B cell (primary cell): ENCODE measurements around the gene ATP10A. TPM values are rescaled to one million over a fixed set of nuclear protein-coding genes. Genes with fewer than 3 reads are reported as not detected.

Source experiments
- ATAC-seq: fragments of 200-7000 bp; cut with Tn5 transposase; one replicate; pipeline ENCODE4 v1.10.0; 2021; ENCODE audit warnings: low read depth, mild to moderate bottlenecking, moderate number of reproducible peaks, moderate library complexity
- CTCF ChIA-PET: fragments of 350-600 bp; sonication (Branson Sonifier 250); formaldehyde crosslinking; loops from one replicate; lab custom pipeline; 2021; ENCODE audit warnings: antibody characterized with exemption, inconsistent platforms; lab: Charles Lee
- POLR2A ChIA-PET: fragments of 350-600 bp; sonication (Branson Sonifier 250); formaldehyde crosslinking; loops from one replicate; lab custom pipeline; 2021; ENCODE audit warnings: antibody characterized with exemption; lab: Charles Lee
- DNase-seq: peaks from one replicate; pipeline ENCODE4 v3.0.0; 2013
- H2AFZ ChIP-seq: 2 replicates; pipeline ENCODE4 v1.6.1; 2012; ENCODE audit warnings: mild to moderate bottlenecking, low read depth, low read length; ENCODE audit not compliant: insufficient read depth, poor library complexity, severe bottlenecking
- H3K27ac ChIP-seq, 2 donors: 1 replicate in 1 of 2; 2 replicates in 1 of 2; pipeline ENCODE4 v1.5.1; 2012 to 2013; ENCODE audit warnings: low read length in 2 of 2, mild to moderate bottlenecking in 2 of 2, moderate library complexity in 1 of 2
- H3K27me3 ChIP-seq, 4 experiments: fragments of 200-600 bp in 1 of 4; sonication (generic) in 1 of 4; replicated peaks in 1 of 4; 1 replicate in 2 of 4; 2 replicates in 2 of 4; pipeline versions ENCODE4 v1.6.1 to v1.7.0; 2013 to 2016; ENCODE audit warnings: low read length in 3 of 4, mild to moderate bottlenecking in 2 of 4, mixed read lengths in 1 of 4, moderate library complexity in 1 of 4; ENCODE audit not compliant: insufficient read depth in 4 of 4, control insufficient read depth in 3 of 4; ENCODE audit errors: control extremely low read depth in 1 of 4
- H3K36me3 ChIP-seq, 2 experiments: replicated peaks in 1 of 2; 1 replicate in 1 of 2; 2 replicates in 1 of 2; pipeline versions ENCODE4 v1.6.1 to v1.7.1; 2013; ENCODE audit warnings: low read length in 1 of 2; ENCODE audit not compliant: insufficient read depth in 2 of 2, control insufficient read depth in 1 of 2; ENCODE audit errors: control extremely low read depth in 1 of 2, extremely low read depth in 1 of 2
- H3K4me1 ChIP-seq, 2 donors: fragments of 200-600 bp in 1 of 2; sonication (generic) in 1 of 2; 1 replicate in 1 of 2; 2 replicates in 1 of 2; pipeline versions ENCODE4 v1.5.1 to v1.6.1; 2013 to 2017; ENCODE audit warnings: low read length in 2 of 2; ENCODE audit not compliant: control insufficient read depth in 2 of 2, insufficient read depth in 2 of 2
- H3K4me2 ChIP-seq: replicated peaks from 2 replicates; pipeline ENCODE3; 2012; ENCODE audit warnings: mild to moderate bottlenecking, low read depth, low read length; ENCODE audit not compliant: poor library complexity, severe bottlenecking
- H3K4me3 ChIP-seq, 5 experiments: fragments of 200-600 bp in 1 of 5; sonication (generic) in 1 of 5; 1 replicate in 3 of 5; 2 replicates in 2 of 5; pipeline versions ENCODE4 v1.5.1 to v1.7.0; 2011 to 2016; ENCODE audit warnings: low read length in 4 of 5, mild to moderate bottlenecking in 4 of 5, low read depth in 2 of 5, control low read depth in 1 of 5, moderate library complexity in 1 of 5; ENCODE audit not compliant: insufficient read depth in 1 of 5; ENCODE audit errors: control extremely low read depth in 1 of 5, extremely low read depth in 1 of 5
- H3K79me2 ChIP-seq: fragments of 200-600 bp; sonication (generic); one replicate; pipeline ENCODE4 v1.6.0; 2016; ENCODE audit warnings: low read length; ENCODE audit not compliant: control insufficient read depth, insufficient read depth
- H3K9ac ChIP-seq: fragments of 200-600 bp; sonication (generic); 2 replicates; pipeline ENCODE4 v1.6.1; 2017; ENCODE audit warnings: mild to moderate bottlenecking, low read length, moderate library complexity
- H3K9me3 ChIP-seq, 3 donors: one replicate each; pipeline versions ENCODE4 v1.6.1 to v1.7.1; 2013; ENCODE audit warnings: low read length in 2 of 3; ENCODE audit not compliant: control insufficient read depth in 2 of 3, insufficient read depth in 1 of 3; ENCODE audit errors: control extremely low read depth in 1 of 3
- H4K20me1 ChIP-seq: 2 replicates; pipeline ENCODE4 v1.6.0; 2012; ENCODE audit warnings: mild to moderate bottlenecking, low read length; ENCODE audit not compliant: insufficient read depth, control insufficient read depth, poor library complexity, severe bottlenecking
- H3K27ac Mint-ChIP-seq: one replicate; pipeline ENCODE4 v1.8.0; 2021; ENCODE audit warnings: mixed read lengths
- H3K27me3 Mint-ChIP-seq: one replicate; pipeline ENCODE4 v1.8.0; 2021; ENCODE audit warnings: mixed read lengths
- H3K4me1 Mint-ChIP-seq: one replicate; pipeline ENCODE4 v1.8.0; 2021; ENCODE audit warnings: mixed read lengths
- H3K4me3 Mint-ChIP-seq: one replicate; pipeline ENCODE4 v1.8.0; 2021; ENCODE audit warnings: mixed read lengths
- H3K9me3 Mint-ChIP-seq: one replicate; pipeline ENCODE4 v1.8.0; 2022; ENCODE audit warnings: mixed read lengths; ENCODE audit not compliant: insufficient read depth
- EZH2 ChIP-seq: IDR thresholded peaks from 2 replicates; pipeline ENCODE4 v1.6.1; 2012; ENCODE audit warnings: borderline replicate concordance, low read depth, mild to moderate bottlenecking, moderate library complexity, low read length; ENCODE audit not compliant: insufficient read depth, poor library complexity, severe bottlenecking
- WGBS: methylation state at CpG from one replicate; pipeline ENCODE4 v1.1.5; 2013; ENCODE audit warnings: missing lambda C conversion rate; ENCODE audit not compliant: insufficient coverage; 5-methylcytosine and 5-hydroxymethylcytosine counted together
- intact Hi-C: fragments of 100-400 bp; cut with micrococcal nuclease; formaldehyde crosslinking; loops from one replicate; pipeline ENCODE4 v1.10.0; 2022
- polyA plus RNA-seq: library from polyadenylated mRNA; depleted of rRNA; stranded (reverse); fragments of >200 nt; gene quantifications from 2 replicates; pipeline ENCODE4 v1.2.3, GENCODE V29; 2012
- total RNA-seq, 2 donors: library from RNA; stranded (reverse); fragments of 120-200 nt in 1 of 2; gene quantifications; 1 replicate in 1 of 2; 2 replicates in 1 of 2; pipeline versions ENCODE4 v1.2.3 to v1.2.4, GENCODE V29; 2013 to 2022
- TF ChIP-seq, protein P1 (sequence below): fragments of 200-600 bp; IDR thresholded peaks from one replicate; pipeline ENCODE4 v1.8.0; 2022; ENCODE audit warnings: antibody characterized with exemption, mild to moderate bottlenecking

ATP10A gene
- total and polyA plus RNA-seq, 2 donors (not counting 1 experiment from before 2014, with no cell fraction given), result 0.21 to 0.22 TPM

DNA sequence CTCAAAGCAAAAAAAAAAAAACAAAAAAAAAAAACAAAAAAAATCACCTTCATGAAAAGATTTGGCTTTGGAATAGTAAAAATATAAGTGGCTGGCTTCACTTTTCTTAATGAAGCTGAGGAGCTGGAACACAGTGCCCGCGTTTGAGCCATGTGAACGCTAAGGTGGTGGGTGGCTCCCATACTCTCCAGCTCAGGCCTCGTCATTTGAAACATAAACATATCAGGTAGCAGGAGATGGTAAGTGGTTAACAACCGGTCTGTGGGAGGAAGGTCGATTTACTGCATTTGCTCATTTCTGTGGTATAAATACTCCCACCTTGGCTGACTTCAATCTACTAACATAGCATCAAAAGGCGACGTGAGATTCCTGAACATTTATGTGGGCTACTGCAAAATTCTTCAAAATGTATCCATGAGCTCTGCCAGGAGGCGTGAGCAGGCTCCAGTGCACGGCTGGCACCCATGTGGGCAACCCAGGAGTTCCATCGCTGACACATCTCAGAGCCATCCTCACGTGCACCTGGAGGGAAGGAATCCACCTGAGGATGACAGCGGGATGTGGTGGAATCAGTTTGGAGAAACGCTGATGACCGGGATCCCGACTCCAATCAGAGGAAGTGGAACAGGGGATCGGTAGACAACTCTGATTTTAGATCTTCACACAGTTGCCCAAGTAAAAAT, 157.6 kb downstream of the ATP10A start:
- no peaks in the 10 kb centered on the region for H3K4me1 ChIP-seq
- H3K79me2 ChIP-seq, result no peaks in the 10 kb centered on the region
- Mint-ChIP-seq H3K4me1 (no peaks in the 10 kb centered on the region), H3K4me3 (no peak overlapping the region), H3K27me3 (peaks cover 3% of the 10 kb centered on the region), H3K9me3 (no peaks in the 10 kb centered on the region), H3K27ac (no peak overlapping the region)
- H2AFZ ChIP-seq, result no peak overlapping the region
- no peak overlapping the region for H3K4me2 ChIP-seq
- TF ChIP-seq EZH2, result no peak
- TF ChIP-seq, protein P1, sequence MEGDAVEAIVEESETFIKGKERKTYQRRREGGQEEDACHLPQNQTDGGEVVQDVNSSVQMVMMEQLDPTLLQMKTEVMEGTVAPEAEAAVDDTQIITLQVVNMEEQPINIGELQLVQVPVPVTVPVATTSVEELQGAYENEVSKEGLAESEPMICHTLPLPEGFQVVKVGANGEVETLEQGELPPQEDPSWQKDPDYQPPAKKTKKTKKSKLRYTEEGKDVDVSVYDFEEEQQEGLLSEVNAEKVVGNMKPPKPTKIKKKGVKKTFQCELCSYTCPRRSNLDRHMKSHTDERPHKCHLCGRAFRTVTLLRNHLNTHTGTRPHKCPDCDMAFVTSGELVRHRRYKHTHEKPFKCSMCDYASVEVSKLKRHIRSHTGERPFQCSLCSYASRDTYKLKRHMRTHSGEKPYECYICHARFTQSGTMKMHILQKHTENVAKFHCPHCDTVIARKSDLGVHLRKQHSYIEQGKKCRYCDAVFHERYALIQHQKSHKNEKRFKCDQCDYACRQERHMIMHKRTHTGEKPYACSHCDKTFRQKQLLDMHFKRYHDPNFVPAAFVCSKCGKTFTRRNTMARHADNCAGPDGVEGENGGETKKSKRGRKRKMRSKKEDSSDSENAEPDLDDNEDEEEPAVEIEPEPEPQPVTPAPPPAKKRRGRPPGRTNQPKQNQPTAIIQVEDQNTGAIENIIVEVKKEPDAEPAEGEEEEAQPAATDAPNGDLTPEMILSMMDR, result no peak
- no peak overlapping the region for H3K27ac ChIP-seq
- DNase-seq, result no peak
- ChIA-PET CTCF (no interaction called here), POLR2A (no interaction called here)
- intact Hi-C loops, result no loop called here
- no peak overlapping the region for H3K9ac ChIP-seq
- no peaks in the 10 kb centered on the region for H3K36me3 ChIP-seq
- H4K20me1 ChIP-seq, result no peaks in the 10 kb centered on the region
- no peaks in the 10 kb centered on the region for H3K9me3 ChIP-seq
- no peak overlapping the region for H3K4me3 ChIP-seq
- no peak for ATAC-seq
- no peaks in the 10 kb centered on the region for H3K27me3 ChIP-seq
- WGBS, result 93% methylated on average over 10 of the region's 17 CpGs

DNA sequence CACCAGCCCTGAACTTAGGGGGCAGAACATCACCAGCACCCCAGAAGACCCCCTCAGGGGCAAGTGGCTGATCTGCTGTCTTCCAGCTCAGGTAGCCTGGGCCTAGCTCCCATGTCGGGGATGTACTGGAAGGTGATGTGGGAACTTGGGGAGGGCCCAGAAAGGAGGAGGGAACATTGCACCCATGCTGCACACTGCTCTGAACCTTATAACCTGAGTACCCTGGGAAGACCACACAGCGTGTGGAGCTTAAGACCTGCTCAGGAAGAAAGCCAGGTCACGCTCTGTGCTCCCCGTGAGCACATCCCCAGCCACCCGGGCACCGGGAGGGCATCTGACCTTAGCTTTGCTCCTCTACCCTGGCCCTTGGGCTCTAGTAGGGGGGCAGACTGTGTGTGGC, 159.4 kb downstream of the ATP10A start:
- WGBS, result 98% methylated on average over 6 of the region's 6 CpGs
- ATAC-seq (no peak), DNase-seq (no peak)
- Histone ChIP-seq H3K27me3 (no peaks in the 10 kb centered on the region), H3K4me1 (no peaks in the 10 kb centered on the region), H4K20me1 (no peaks in the 10 kb centered on the region), H3K36me3 (no peaks in the 10 kb centered on the region), H3K27ac (no peak overlapping the region), H2AFZ (no peak overlapping the region), H3K4me2 (no peak overlapping the region), H3K9me3 (no peaks in the 10 kb centered on the region), H3K79me2 (no peaks in the 10 kb centered on the region), H3K9ac (no peak overlapping the region), H3K4me3 (no peak overlapping the region)
- intact Hi-C loops, result no loop called here
- Mint-ChIP-seq H3K27ac (no peak overlapping the region), H3K27me3 (no peaks in the 10 kb centered on the region), H3K4me3 (no peak overlapping the region), H3K4me1 (no peaks in the 10 kb centered on the region), H3K9me3 (no peaks in the 10 kb centered on the region)
- TF ChIP-seq, protein P1, result no peak
- TF ChIP-seq EZH2, result no peak
- ChIA-PET CTCF (no interaction called here), POLR2A (no interaction called here)
